HG03060 (cell line): Measurements from ENCODE around the gene ZCCHC2.

Source experiments
- ATAC-seq: cut with Tn5 transposase; IDR thresholded peaks from one replicate; pipeline ENCODE4 v1.9.1; 2021; ENCODE audit warnings: low read depth, moderate number of reproducible peaks; ENCODE audit not compliant: unreplicated experiment

The ZCCHC2 gene

GRCh38 chr18:62574776-62575175 is 52.0 kb downstream of the ZCCHC2 start:
- no peak for ATAC-seq

GRCh38 chr18:62576271-62576670 is 53.4 kb downstream of the ZCCHC2 start:
- no peak for ATAC-seq

GRCh38 chr18:62576845-62577512 is 54.2 kb downstream of the ZCCHC2 start:
- ATAC-seq, result no peak

GRCh38 chr18:62577765-62578164 is 54.9 kb downstream of the ZCCHC2 start:
- no peak for ATAC-seq

GRCh38 chr18:62578980-62579511 is 56.2 kb downstream of the ZCCHC2 start:
- no peak for ATAC-seq

GRCh38 chr18:62583376-62583775 is 60.6 kb downstream of the ZCCHC2 start:
- ATAC-seq, result no peak

GRCh38 chr18:62584241-62585120 is 61.7 kb downstream of the ZCCHC2 start:
- ATAC-seq, result peak; percentile 72

DNA sequence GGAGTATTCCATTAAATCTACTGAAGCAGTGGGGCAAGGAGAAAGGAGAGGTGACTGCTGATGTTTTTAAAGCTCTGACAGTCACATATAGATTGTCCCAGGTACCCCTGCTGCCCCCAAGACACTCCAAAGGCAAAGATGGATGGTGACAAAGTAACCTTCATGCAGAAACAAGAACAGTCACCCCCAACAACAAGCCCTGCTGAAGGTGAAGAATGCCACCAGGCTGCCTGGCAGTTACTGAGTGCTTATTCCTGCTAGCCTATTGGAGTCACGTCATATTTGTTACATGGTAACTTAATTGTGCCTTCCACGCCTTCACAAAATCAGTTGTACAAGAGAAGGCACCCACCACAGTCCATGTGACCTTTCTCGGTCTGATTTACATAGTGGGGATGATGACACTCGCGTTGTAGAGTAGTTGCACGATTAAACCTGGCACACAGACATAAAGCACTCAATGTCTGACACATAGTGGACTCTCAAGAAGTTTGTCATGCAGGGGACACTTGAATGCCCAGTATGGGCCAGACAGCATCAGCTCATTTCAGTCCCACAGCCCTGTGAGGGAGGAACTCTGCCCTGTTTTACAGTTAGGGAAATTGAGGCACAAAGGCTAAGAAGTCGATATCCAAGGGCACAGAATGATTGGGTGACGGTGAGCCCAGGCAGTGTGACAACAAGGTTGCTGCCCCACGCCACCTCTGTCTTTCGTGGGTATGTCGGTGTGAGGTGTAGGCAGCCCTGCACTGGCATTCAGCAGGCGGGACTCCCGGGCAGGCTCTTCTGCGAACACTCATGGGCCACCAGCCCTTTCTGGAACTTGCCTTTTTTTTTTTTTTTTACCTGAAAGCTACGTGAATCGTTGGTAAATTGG is 62.7 kb downstream of the ZCCHC2 start:
- ATAC-seq, result peak; percentile 2

GRCh38 chr18:62586151-62586774 is 63.4 kb downstream of the ZCCHC2 start:
- peak; percentile 39 for ATAC-seq

DNA sequence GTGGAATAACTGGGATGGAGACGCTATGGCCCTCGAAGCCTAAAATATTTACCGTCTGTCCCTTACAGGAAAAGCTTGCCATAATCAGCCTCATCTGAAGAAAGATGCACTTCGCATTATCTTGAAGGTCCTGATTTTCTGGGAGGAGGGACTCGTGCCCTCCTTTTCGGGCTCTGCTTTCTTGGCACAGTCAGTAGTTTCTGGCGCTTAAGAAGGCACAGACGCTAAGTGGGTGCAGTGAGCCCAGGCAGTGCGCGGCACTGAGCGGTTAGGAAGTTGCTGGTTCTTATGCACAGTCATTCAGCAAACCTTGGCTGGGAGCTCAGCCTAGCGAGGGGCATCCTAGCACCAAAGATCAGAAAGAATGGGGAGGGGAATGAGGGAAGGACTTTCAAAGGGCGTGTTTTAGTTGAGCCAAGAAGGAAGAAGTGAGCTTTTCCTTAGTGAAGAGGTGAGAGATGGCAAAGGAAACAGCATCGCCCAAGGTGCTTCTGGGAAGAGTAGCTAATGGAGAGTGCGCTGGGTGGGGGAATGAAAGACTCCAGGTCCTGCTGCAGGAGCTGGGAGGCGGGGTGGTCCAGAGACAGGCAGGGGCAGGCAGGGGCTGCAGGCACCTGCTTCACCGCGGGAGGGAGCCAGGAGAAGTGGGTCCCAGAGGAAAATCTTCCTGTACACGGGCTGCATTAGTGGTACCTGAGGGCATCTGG is 64.1 kb downstream of the ZCCHC2 start:
- no peak for ATAC-seq

DNA sequence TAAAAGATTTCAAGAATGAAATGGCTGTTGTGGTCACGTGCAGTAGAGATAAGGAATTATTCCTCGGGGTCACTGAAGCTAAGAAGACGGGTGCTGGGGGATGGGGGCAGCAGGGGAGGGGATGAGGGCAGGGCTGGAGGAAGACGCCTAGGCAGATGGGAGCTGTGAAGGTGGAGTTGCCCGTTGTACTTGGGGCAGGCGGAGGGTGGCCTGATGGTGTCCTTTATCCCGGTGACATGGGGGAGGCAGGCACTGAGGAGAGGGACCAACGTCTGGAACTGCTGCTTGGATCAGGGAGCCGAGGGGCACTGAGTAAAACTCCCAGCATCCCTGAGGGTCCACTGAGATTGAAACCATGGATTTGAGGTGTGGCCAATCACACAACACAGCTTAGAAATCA is 64.9 kb downstream of the ZCCHC2 start:
- ATAC-seq, result no peak

DNA sequence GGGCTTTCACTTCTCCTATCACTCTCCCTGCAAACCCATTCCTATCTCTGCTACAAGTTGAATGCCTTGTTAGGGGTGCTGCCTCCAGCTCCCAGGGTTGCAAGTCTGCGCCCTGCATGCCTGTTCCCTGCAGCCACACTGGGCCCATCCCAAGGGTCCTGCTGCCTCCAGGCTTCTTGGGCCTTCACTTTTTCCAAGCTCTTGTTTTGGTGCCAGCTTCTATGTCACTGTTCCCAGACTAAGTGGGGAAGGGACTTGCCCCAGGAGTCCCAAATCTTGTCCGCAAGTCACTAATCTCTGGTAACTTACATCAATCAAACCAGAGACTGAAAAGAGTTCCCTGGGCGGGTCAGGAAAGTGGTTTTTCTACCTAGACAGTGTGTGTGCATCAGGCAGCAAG is 65.4 kb downstream of the ZCCHC2 start:
- ATAC-seq, result no peak

DNA sequence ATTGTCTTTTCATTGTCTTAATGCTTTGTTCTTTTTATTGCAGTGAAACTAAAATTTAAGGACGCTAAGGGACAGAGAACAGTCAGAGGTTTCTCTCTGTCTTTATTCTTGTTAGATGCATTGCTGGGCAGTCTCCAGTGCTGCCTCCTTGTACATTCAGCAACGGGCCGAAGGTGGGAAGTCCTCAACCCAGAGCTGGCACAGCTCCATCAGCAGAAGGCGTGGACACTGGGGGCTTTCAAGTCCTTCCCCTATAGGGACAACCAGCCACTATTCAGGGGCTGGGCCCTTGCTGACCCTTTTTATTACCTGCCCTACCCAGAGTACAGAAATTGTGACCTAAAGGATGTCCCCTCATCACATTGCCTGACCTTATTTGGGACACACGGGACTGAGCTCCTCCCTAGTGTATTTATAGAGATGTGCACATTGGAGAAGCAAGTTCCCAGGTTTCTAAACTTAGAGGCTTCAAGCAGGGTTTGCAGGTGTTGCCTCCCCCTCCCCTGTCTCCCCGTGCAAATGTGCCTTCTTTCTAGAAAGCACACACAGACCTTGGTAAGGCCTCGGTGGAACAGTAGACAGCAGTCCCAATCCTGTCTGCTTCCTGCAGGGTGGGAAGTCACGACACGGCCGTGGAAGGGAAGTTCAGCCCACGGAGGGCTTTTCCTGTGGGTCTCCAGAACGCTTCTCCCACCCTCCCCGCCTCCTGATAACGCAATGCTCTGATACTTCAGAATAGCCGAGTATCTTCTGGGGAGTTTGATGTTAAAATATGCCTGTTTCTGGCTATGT is 68.2 kb downstream of the ZCCHC2 start:
- ATAC-seq, result no peak

DNA sequence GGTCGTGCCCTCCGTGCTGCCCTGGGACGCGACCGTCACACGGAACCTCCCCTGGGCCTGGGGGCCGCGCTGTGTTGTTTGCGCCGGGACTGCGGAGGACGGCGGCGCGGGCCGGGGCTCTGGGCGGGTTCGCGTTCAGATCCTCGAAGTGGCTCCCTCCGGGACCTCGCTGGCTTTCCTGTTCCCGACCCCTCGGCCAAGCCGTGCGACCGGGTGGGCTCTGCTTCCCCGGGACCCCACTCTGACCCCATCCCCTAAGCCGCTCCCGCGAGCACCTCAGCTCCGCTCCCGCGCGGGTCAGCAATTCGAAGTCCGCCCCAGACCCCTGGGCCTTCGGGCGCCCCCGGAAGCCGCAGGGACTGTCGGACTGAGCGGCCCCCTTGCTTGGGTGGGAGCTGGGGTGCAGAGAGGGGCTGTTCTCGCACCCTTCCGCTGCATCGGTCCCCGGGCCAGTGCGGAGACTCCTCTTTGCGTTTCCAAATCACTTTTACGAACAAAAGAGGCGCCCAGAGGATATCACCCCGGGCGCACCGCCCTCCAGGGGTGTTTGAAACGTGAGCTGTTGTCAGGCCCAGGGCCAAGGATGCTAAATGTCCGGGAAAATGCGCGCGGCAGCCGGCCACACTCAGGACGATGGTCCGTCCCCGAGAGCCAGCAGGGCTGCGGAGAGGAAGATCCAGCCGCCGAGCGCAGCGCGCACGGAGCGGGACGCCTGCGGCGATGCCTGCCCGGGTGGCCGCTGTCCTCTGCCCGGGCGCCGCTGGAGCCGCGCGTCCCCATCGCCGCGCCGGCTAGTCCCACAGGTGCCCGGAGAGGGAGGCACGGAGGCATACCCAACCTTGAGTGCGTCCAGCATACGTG is 73.5 kb downstream of the ZCCHC2 start:
- no peak for ATAC-seq

DNA sequence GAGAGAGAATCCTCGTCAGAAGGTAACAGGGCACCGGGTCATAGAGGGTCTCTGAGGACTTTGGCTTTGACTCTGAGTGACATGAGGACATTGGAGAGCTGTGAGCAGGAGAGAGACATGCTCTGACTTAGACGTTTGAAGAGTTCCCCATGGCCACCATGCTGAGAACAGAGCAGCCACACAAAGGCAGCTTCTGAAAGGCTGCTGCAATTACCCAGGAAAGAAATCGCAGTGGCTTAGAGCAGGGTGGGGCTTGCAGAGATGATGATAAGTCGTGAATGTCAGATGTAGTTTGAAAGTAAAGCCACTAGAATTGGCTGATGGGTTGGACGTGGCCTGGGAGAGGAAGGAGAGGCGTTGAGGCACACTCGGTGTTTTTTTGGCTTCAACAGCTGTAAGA is 79.0 kb downstream of the ZCCHC2 start:
- no peak for ATAC-seq

DNA sequence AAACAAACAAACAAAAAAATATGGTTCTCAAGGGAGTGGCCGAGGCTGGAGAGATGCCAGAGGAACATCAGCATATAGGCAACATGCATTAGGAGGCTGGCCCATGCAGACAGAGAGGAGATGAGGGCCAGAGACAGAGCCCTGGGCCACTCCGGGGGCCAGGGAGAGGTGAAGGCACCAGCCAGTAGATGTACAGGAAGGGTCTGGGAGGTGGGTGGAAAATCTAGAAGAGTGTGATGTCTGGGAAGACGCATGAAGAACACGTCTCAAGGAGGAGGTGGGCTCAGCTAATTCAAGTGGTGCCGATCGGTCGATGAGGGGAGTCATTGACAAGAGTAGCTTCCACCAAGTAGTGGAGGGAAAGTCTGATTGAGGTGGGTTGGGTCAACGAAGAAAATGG is 79.9 kb downstream of the ZCCHC2 start:
- ATAC-seq, result no peak

DNA sequence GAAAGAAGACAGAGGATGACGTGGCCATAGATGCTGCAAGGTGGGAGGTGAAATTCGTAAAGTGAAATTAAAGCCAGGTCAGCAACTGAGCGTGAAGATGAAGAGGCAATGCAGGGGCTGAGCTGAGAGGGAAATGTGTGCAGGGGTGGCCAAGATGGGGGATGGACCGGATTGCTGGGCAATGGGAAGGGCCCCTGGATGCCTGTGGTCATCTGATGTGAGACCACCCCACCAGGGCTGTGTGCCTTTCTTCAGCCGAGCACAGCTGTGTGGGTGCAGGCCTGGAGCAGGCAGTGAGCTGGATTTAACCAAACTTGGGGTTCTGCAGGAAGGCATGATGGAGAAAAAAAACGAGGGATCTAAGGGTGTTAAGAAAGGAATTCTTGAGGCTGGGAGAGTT is 80.4 kb downstream of the ZCCHC2 start:
- ATAC-seq, result no peak

- ATAC-seq, result no peak
Measured at GRCh38 chr18:62603979-62604378, 81.2 kb downstream of the ZCCHC2 start.
